Measurements from ENCODE around the gene GFOD2. TPM values are rescaled to one million over a fixed set of nuclear protein-coding genes. Genes with fewer than 3 reads are reported as not detected.
A peak's percentile ranks its signal among the peaks of the same experiment; 100 is the strongest.

Gene GFOD2
- total and polyA plus RNA-seq, 2 of the 13 experiments (the other 11 are each of a cell fraction or from before 2014, with no cell fraction given), result 11.1 to 17.2 TPM

DNA sequence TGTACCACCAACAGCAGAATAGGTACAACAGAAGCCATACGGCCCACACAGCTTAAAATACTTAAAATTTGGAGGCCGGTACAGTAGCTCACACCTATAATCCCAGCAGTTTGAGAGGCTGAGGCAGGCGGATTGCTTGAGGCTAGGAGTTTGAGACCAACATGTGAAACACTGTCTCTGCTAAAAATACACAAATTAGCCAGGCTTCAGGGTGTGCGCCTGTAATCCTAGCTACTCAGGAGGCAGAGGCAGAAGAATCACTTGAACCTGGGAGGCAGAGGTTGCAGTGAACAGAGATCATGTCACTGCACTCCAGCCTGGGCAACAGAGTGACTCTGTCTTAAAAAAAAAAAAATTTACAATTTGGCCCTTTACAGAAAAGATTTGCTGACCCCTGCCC lies 17.0 kb downstream of the GFOD2 start (continued):
- TF ChIP-seq CREB3 (CRISPR knock-in tag; IDR thresholded peaks at IDR 0.05), result no peak
- TF ChIP-seq GTF3A (CRISPR knock-in tag; conservative IDR thresholded peaks at IDR 0.05), result no peak

DNA sequence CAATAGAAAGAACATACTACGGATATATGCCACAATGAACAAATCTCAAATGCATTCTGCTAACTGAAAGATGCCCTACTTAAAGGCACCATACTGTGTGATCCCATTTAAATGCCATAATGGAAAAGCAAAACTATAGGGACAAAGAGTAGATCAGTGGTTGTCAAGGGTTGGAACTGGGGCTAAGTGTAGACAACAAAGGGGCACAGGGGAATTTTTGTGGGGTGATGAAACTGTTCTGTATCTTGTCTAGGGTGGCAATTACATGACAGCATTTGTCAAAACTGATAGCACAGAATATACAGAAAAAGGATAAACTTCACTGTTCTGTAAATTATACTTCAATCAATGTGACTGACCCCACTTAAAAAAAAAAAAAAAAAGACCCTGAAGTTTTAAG lies 17.7 kb downstream of the GFOD2 start:
- Histone ChIP-seq H3K36me3 (replicated peaks in 1 of 2; ENCODE audit: control insufficient read depth in 1 of 2, insufficient read depth in 2 of 2, low read length in 2 of 2) (peaks cover 0 to 3% of the 10 kb centered on the region in 2 experiments; a peak in 3 of 5 replicates), H3K79me2 (ENCODE audit: insufficient read depth, low read length) (peaks cover 5% of the 10 kb centered on the region)

More for the DNA sequence above, 17.7 kb downstream of the GFOD2 start:
- H3K4me3 ChIP-seq (replicated peaks in 1 of 3; ENCODE audit: insufficient read depth in 1 of 3, low read depth in 2 of 3, low read length in 3 of 3), result no peak overlapping the region
- in situ Hi-C loops (cut with HindIII; ENCODE audit: extremely low pct_ligation_motif_present, low pct_unique_long_range_greater_than_20kb), result no loop called here
- H3K4me2 ChIP-seq (ENCODE audit: low read depth, low read length), result no peak overlapping the region
- no peak overlapping the region for H3K27ac ChIP-seq (ENCODE audit: extremely low read length, insufficient read depth, low read length)
- DNase-seq (ENCODE audit: low spot score), result no peak
- WGBS (ENCODE audit: low lambda C conversion rate), result 98% methylated on average over 1 of the region's 1 CpG
- no peaks in the 10 kb centered on the region for H3K9me3 ChIP-seq (ENCODE audit: low read length)
- intact Hi-C loops (cut with micrococcal nuclease; ENCODE audit: unreplicated experiment), result no loop called here
- CTCF ChIA-PET (ENCODE audit: low intra/inter-chr PET ratio, low total read pairs), result no interaction called here
- peak; percentile 60 for FAIRE-seq
- TF ChIP-seq HNF1A (IDR thresholded peaks at IDR 0.05; ENCODE audit: low read depth), result no peak
- no peak for TF ChIP-seq HNF1A (CRISPR knock-in tag; IDR thresholded peaks at IDR 0.05; ENCODE audit: borderline replicate concordance)
- TF ChIP-seq ZNF747 (CRISPR knock-in tag; IDR thresholded peaks at IDR 0.05; ENCODE audit: borderline replicate concordance), result no peak
- no peak for TF ChIP-seq SALL2 (CRISPR knock-in tag; IDR thresholded peaks at IDR 0.05)
- TF ChIP-seq TCF12 (IDR thresholded peaks at IDR 0.05), result no peak
- TF ChIP-seq TCF12 (CRISPR knock-in tag; IDR thresholded peaks at IDR 0.05), result no peak
- no peak for TF ChIP-seq ZNF768 (CRISPR knock-in tag; IDR thresholded peaks at IDR 0.05)
- TF ChIP-seq NCOA1 (CRISPR knock-in tag; IDR thresholded peaks at IDR 0.05), result no peak
- no peak for TF ChIP-seq NFYC (CRISPR knock-in tag; IDR thresholded peaks at IDR 0.05)
- no peak for TF ChIP-seq TBX3 (IDR thresholded peaks at IDR 0.05; ENCODE audit: borderline replicate concordance)
- TF ChIP-seq ETV6 (CRISPR knock-in tag; conservative IDR thresholded peaks at IDR 0.05), result no peak
- no peak for TF ChIP-seq ZFX (CRISPR knock-in tag; IDR thresholded peaks at IDR 0.05; ENCODE audit: low read depth)
- no peak for TF ChIP-seq TAF15 (IDR thresholded peaks at IDR 0.05; ENCODE audit: low read depth, low read length, poor library complexity, severe bottlenecking)
- TF ChIP-seq ZNF737 (CRISPR knock-in tag; IDR thresholded peaks at IDR 0.05; ENCODE audit: borderline replicate concordance), result no peak
- TF ChIP-seq ZNF501 (CRISPR knock-in tag; IDR thresholded peaks at IDR 0.05), result no peak
- no peak for TF ChIP-seq ZNF432 (CRISPR knock-in tag; IDR thresholded peaks at IDR 0.05; ENCODE audit: borderline replicate concordance)
- no peak for TF ChIP-seq PBX3 (CRISPR knock-in tag; IDR thresholded peaks at IDR 0.05; ENCODE audit: borderline replicate concordance)
- TF ChIP-seq FOSL2 (CRISPR knock-in tag; IDR thresholded peaks at IDR 0.05), result no peak
- no peaks in the 10 kb centered on the region for H4K20me1 ChIP-seq (ENCODE audit: insufficient read depth, low read length)
- peaks cover 13% of the 10 kb centered on the region for H3K4me1 ChIP-seq (ENCODE audit: insufficient read depth, low read length)
- no TSS peak for BruUV-seq (replicated peaks)
- H3K27me3 ChIP-seq (ENCODE audit: control insufficient read depth in 1 of 2, insufficient read depth in 2 of 2, low read length in 2 of 2), result no peaks in the 10 kb centered on the region
- POLR2A ChIA-PET, result interaction anchor here (0.9 kb wide), 1 partner anchor 18 kb away, joined by 3 read pairs; the partner anchor contains the start of gene GFOD2
- H2AFZ ChIP-seq (ENCODE audit: low read length), result no peak overlapping the region
- no peak overlapping the region for H3K9ac ChIP-seq (ENCODE audit: insufficient read depth, low read depth, low read length)
- no peak for ATAC-seq
